PC-3 (cell line): Measurements from ENCODE around the gene EXOC6B. TPM values are rescaled to one million over a fixed set of nuclear protein-coding genes. Genes with fewer than 3 reads are reported as not detected.
"Not testable (repeated sequence)": the region's sequence is repeated elsewhere in the genome, so short reads cannot be mapped to it uniquely, and the experiment has no call there.

Source experiments
- ATAC-seq: fragments of 200-7000 bp; cut with Tn5 transposase; 2 replicates; pipeline ENCODE4 v1.9.1; 2020; ENCODE audit warnings: mild to moderate bottlenecking, moderate library complexity
- BruUV-seq: library from RNA; stranded (reverse); fragments of 400-500 nt; replicated peaks from 2 replicates; lab custom pipeline; 2021; lab: Mats Ljungman, UMichigan
- CTCF ChIA-PET: fragments of 300-600 bp; sonication (Branson Sonifier 250); formaldehyde crosslinking; loops from one replicate; lab custom pipeline; 2022; ENCODE audit warnings: antibody characterized with exemption; lab: Charles Lee
- POLR2A ChIA-PET: fragments of 300-600 bp; sonication (Branson Sonifier 250); formaldehyde crosslinking; loops from one replicate; lab custom pipeline; 2022; ENCODE audit warnings: antibody characterized with exemption; ENCODE audit not compliant: unreplicated experiment; lab: Charles Lee
- DNase-seq: peaks from one replicate; pipeline ENCODE4 v3.0.0-alpha.2; 2015
- H2AFZ ChIP-seq: fragments of 300-600 bp; sonication (generic); 2 replicates; pipeline ENCODE4 v1.6.0; 2016; ENCODE audit warnings: antibody characterized with exemption, low read length
- H3F3A ChIP-seq: fragments of 300-600 bp; sonication (generic); one replicate; pipeline ENCODE4 v1.6.0; 2017; ENCODE audit warnings: antibody characterized with exemption, low read length, control low read depth, mild to moderate bottlenecking; ENCODE audit not compliant: unreplicated experiment
- H3K27ac ChIP-seq: fragments of 300-600 bp; sonication (generic); 2 replicates; pipeline ENCODE4 v1.5.1; 2016; ENCODE audit warnings: mild to moderate bottlenecking, low read length
- H3K27me3 ChIP-seq: fragments of 300-600 bp; sonication (generic); 2 replicates; pipeline ENCODE4 v1.6.1; 2016; ENCODE audit warnings: low read length, mixed read lengths
- H3K36me3 ChIP-seq: fragments of 300-600 bp; sonication (generic); 2 replicates; pipeline ENCODE4 v1.6.1; 2016; ENCODE audit warnings: low read depth, mixed run types, low read length, mixed read lengths
- H3K4me1 ChIP-seq: fragments of 300-600 bp; sonication (generic); 2 replicates; pipeline ENCODE4 v1.5.1; 2016; ENCODE audit warnings: low read length; ENCODE audit not compliant: insufficient read depth
- H3K4me2 ChIP-seq: fragments of 300-600 bp; sonication (generic); 2 replicates; pipeline ENCODE4 v1.6.0; 2016; ENCODE audit warnings: low read length
- H3K4me3 ChIP-seq: fragments of 300-600 bp; sonication (generic); 2 replicates; pipeline ENCODE4 v1.5.1; 2016; ENCODE audit warnings: mild to moderate bottlenecking, low read length, mixed read lengths
- H3K79me2 ChIP-seq: fragments of 300-600 bp; sonication (generic); 2 replicates; pipeline ENCODE4 v1.6.1; 2017; ENCODE audit warnings: low read length, mixed read lengths
- H3K9ac ChIP-seq: fragments of 300-600 bp; sonication (generic); 2 replicates; pipeline ENCODE4 v1.6.0; 2016; ENCODE audit warnings: mild to moderate bottlenecking, low read length
- H3K9me2 ChIP-seq: fragments of 300-600 bp; sonication (generic); replicated peaks from 2 replicates; pipeline ENCODE4 v1.6.1; 2016; ENCODE audit warnings: mixed run types, low read length, mixed read lengths
- H3K9me3 ChIP-seq: fragments of 300-600 bp; sonication (generic); 2 replicates; pipeline ENCODE4 v1.6.1; 2016; ENCODE audit warnings: low read length, mixed read lengths
- H4K20me1 ChIP-seq: fragments of 300-600 bp; sonication (generic); 2 replicates; pipeline ENCODE4 v1.6.1; 2016; ENCODE audit warnings: low read length, mixed read lengths
- EZH2 ChIP-seq: fragments of 300-600 bp; sonication (generic); IDR thresholded peaks from one replicate; pipeline ENCODE4 v1.6.1; 2017; ENCODE audit warnings: antibody characterized with exemption, mild to moderate bottlenecking, low read length; ENCODE audit not compliant: unreplicated experiment
- EZH2phosphoT487 ChIP-seq: fragments of 300-600 bp; sonication (generic); IDR thresholded peaks from 2 replicates; pipeline ENCODE4 v1.6.1; 2018; ENCODE audit warnings: mild to moderate bottlenecking, antibody characterized with exemption, low read length, borderline replicate concordance
- intact Hi-C: fragments of 100-400 bp; cut with micrococcal nuclease; formaldehyde crosslinking; loops from 2 replicates; pipeline ENCODE4 v1.9.0; 2023
- total RNA-seq: library from RNA; depleted of rRNA; stranded (reverse); fragments of >200 nt; gene quantifications from 2 replicates; pipeline ENCODE4 v1.2.3, GENCODE V29; 2014
- TF ChIP-seq, protein P1 (sequence below): fragments of 300-600 bp; sonication (generic); conservative IDR thresholded peaks from 2 replicates; pipeline ENCODE4 v1.5.1; 2017; ENCODE audit warnings: antibody characterized with exemption, low read depth, mild to moderate bottlenecking, low read length

EXOC6B gene
- total RNA-seq, 1 experiment from 2014 or later: 13.9 TPM

GRCh38 chr2:72602095-72602494, 223.7 kb downstream of the EXOC6B start:
- H3K27ac ChIP-seq: no peak overlapping the region
- ATAC-seq: no peak
- no peaks in the 10 kb centered on the region for H3K27me3 ChIP-seq
- DNase-seq: no peak
- H4K20me1 ChIP-seq: peaks cover 7% of the 10 kb centered on the region; the same call in 1 of the 2 replicates
- H3K9me2 ChIP-seq: no peaks in the 10 kb centered on the region
- no peaks in the 10 kb centered on the region for H3K4me1 ChIP-seq
- ChIA-PET CTCF (interaction anchor here (0.7 kb wide), 1 partner anchor 257 kb away, joined by 3 read pairs; no protein-coding TSS in a partner anchor), POLR2A (no interaction called here)
- TF ChIP-seq, protein P1, sequence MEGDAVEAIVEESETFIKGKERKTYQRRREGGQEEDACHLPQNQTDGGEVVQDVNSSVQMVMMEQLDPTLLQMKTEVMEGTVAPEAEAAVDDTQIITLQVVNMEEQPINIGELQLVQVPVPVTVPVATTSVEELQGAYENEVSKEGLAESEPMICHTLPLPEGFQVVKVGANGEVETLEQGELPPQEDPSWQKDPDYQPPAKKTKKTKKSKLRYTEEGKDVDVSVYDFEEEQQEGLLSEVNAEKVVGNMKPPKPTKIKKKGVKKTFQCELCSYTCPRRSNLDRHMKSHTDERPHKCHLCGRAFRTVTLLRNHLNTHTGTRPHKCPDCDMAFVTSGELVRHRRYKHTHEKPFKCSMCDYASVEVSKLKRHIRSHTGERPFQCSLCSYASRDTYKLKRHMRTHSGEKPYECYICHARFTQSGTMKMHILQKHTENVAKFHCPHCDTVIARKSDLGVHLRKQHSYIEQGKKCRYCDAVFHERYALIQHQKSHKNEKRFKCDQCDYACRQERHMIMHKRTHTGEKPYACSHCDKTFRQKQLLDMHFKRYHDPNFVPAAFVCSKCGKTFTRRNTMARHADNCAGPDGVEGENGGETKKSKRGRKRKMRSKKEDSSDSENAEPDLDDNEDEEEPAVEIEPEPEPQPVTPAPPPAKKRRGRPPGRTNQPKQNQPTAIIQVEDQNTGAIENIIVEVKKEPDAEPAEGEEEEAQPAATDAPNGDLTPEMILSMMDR: no peak
- no peak for TF ChIP-seq EZH2phosphoT487
- no peak for TF ChIP-seq EZH2
- no peaks in the 10 kb centered on the region for H3K36me3 ChIP-seq
- intact Hi-C loops: no loop called here
- no peaks in the 10 kb centered on the region for H3K9me3 ChIP-seq
- no peaks in the 10 kb centered on the region for H3F3A ChIP-seq
- H2AFZ ChIP-seq: no peak overlapping the region
- no peak overlapping the region for H3K9ac ChIP-seq
- BruUV-seq: no TSS peak
- no peaks in the 10 kb centered on the region for H3K79me2 ChIP-seq
- no peak overlapping the region for H3K4me2 ChIP-seq
- no peak overlapping the region for H3K4me3 ChIP-seq

GRCh38 chr2:72583836-72584235, 242.0 kb downstream of the EXOC6B start:
- H3K9me3 ChIP-seq, H3K27ac ChIP-seq, H3K4me3 ChIP-seq, ATAC-seq, H3K4me1 ChIP-seq, H3K9ac ChIP-seq, H3K4me2 ChIP-seq, DNase-seq, H3K36me3 ChIP-seq, H2AFZ ChIP-seq, H3K79me2 ChIP-seq, H4K20me1 ChIP-seq, H3K9me2 ChIP-seq, POLR2A ChIA-PET, H3K27me3 ChIP-seq, H3F3A ChIP-seq, intact Hi-C loops, BruUV-seq: not testable (repeated sequence)
- CTCF ChIA-PET: interaction anchor here (0.6 kb wide), 1 partner anchor 162 kb away, joined by 4 read pairs; no protein-coding TSS in a partner anchor

- Histone ChIP-seq H3K9me3 (no peaks in the 10 kb centered on the region), H3K36me3 (no peaks in the 10 kb centered on the region), H3K27ac (no peak overlapping the region), H3K79me2 (no peaks in the 10 kb centered on the region), H3F3A (no peaks in the 10 kb centered on the region), H2AFZ (no peak overlapping the region), H4K20me1 (no peaks in the 10 kb centered on the region), H3K9ac (no peak overlapping the region), H3K9me2 (no peaks in the 10 kb centered on the region), H3K4me3 (no peak overlapping the region), H3K4me1 (no peaks in the 10 kb centered on the region), H3K27me3 (no peaks in the 10 kb centered on the region), H3K4me2 (no peak overlapping the region)
- TF ChIP-seq, protein P1: no peak
- TF ChIP-seq EZH2 (no peak), EZH2phosphoT487 (no peak)
- ChIA-PET POLR2A (no interaction called here), CTCF (interaction anchor here (0.6 to 0.7 kb wide), 2 partner anchors 163 to 278 kb away, joined by 3 to 4 read pairs; no protein-coding TSS in a partner anchor)
- no peak for ATAC-seq
- no peak for DNase-seq
- no TSS peak for BruUV-seq
- intact Hi-C loops: no loop called here
Measured at GRCh38 chr2:72583376-72583775, 242.5 kb downstream of the EXOC6B start.
